SK-N-DZ (cell line): ENCODE measurements around the gene CTNNAL1.
A peak's percentile ranks its signal among the peaks of the same experiment; 100 is the strongest.

ENCODE experiments used
- DNase-seq: peaks from one replicate; pipeline ENCODE4 v3.0.0-alpha.2; 2015; ENCODE audit warnings: low spot score

The CTNNAL1 gene

GRCh38 chr9:109028457-109028856 is 15.2 kb upstream of the CTNNAL1 start:
- no peak for DNase-seq

DNA sequence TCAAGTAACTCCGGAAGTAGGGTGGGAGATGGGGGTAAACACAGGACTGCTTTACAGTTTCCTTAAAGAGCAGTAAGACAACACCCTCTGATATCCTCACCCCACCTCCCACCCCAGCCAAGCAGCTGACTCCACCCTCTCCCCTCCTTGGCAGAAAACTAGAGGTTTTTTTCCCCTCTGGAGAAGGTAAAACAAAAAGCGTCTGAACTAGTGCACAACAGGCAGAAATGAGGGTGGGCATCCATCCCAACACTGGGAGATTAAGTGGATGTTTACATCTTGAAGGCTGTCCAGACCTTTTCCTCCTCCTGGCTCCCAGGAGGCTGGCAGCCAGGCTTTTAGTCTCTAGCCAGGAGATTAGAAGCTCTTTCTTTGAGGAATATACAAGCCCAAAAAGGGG is 13.9 kb upstream of the CTNNAL1 start:
- no peak for DNase-seq

GRCh38 chr9:109026306-109026705 is 13.0 kb upstream of the CTNNAL1 start:
- no peak for DNase-seq

- no peak for DNase-seq
Observed at GRCh38 chr9:109022873-109023272, 9.6 kb upstream of the CTNNAL1 start.

GRCh38 chr9:109020581-109021511 is 7.5 kb upstream of the CTNNAL1 start:
- DNase-seq, result no peak

GRCh38 chr9:109020113-109020512 is 6.8 kb upstream of the CTNNAL1 start:
- no peak for DNase-seq

DNA sequence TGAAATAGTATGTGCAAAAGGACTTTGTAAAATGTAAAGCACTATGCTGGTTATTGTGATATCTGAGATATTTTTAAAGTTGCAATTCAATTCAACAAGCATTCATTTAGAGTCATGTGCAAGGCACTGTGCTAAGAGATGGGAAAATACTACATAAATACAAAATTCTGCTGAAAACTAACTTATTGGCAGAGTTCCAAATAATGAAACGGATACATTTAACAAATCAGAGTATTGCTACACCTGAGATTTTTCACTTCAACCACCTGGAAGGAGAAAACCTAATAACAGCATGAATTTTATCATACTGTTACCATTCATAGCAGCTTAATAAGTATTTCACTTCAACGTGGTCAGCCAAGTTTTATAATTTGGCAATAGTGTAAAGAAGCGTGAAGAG is 6.1 kb upstream of the CTNNAL1 start:
- DNase-seq, result no peak

- no peak for DNase-seq
Observed at GRCh38 chr9:109017493-109017892, 4.2 kb upstream of the CTNNAL1 start.

DNA sequence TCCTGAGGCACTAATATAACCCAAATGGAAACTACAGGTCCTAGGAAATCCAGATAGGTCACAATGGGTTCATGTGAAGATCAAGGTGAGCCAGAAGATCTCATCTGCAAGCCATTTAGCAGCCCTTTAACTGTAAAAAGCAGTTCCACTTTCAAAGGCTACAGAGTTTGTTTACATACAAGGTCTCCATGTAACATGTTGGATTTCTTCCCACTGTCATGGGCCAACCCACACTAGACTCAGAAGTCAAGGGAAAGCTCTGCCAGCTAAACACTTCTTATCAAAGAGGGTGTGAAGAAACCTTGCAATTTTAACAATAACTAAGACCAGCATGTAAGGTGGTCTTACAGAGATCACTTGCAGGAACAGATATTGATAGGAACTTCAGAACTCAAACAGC is 3.8 kb upstream of the CTNNAL1 start:
- no peak for DNase-seq

- DNase-seq, result no peak
Observed at GRCh38 chr9:109016132-109016531, 2.8 kb upstream of the CTNNAL1 start.

DNA sequence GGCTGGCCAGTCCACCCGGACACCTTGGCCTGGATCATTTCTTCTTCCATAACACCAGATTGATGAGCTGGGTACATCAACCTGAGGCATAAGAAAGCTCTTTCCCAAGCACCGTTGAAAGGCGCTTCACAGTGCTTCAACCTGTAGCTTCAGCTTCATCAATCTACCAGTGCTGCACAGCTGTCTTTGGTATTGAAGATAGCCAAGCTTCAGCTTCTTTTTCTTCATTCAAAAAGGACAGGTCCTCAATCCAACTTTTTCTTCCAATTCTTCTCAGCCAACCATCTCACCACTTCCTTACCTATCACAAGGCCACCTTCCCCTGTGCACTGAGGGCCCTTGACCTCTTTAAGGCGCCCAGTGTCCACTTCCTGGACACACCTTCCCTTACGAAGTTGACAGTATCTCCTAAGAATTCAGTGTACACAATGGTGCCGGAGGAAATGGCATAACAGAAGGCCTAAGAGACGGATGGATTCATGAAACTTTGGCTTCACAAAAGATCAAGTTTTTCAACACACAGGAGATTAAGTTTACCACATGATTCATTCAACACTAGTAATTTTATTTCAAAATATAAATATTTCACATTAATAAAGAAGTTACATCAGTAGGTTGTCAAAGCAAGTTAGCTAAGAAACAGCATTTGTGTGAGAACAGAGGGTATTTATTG is 1.4 kb upstream of the CTNNAL1 start:
- DNase-seq, result no peak

GRCh38 chr9:109013679-109014607 is 644 bp upstream of the CTNNAL1 start:
- DNase-seq, result peak; percentile 87

GRCh38 chr9:109012009-109012875 is 1.1 kb downstream of the CTNNAL1 start:
- DNase-seq, result peak; percentile 53

GRCh38 chr9:109011231-109011671 is 2.0 kb downstream of the CTNNAL1 start:
- DNase-seq, result no peak

DNA sequence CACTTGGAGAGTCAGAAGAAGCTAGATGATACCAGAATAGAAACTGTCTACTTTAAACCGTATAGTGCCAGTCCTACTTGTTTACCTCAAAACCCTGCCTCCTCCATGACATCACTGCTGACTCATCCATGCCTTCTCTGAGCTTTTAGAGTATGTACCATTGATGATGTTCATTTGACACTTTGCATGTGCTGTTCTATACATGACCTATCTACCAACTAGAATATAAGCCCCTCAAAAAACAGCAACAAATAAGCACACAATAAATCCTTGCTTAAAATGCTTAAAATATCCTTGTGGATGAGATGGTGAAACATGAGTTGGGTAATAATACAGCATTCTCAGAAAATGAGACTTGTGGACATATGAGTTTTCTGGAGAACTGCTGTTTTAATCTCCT is 2.6 kb downstream of the CTNNAL1 start:
- no peak for DNase-seq

DNA sequence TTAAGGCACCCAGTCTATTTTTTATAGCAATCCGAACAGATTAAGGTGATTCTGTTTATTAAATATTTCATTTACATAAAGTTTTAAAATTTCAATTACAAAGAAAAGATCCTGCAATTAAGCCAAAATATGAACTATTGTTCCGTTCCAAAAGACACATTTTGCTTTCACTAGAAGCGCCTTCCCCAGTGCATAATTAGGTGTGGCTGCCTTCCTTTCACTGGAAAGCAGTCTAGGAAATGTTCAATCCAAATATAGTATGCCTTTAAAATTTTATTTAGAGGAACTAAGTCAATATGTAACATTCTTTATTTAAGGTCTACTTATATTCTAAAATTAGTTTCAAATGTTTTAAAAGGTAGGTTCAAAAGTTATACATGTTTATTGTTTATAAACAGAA is 7.6 kb downstream of the CTNNAL1 start:
- DNase-seq, result no peak

- no peak for DNase-seq
Observed at GRCh38 chr9:109003116-109003515, 10.2 kb downstream of the CTNNAL1 start.

GRCh38 chr9:109002141-109002540 is 11.2 kb downstream of the CTNNAL1 start:
- no peak for DNase-seq

- no peak for DNase-seq
Observed at GRCh38 chr9:109001275-109001676, 12.0 kb downstream of the CTNNAL1 start.

- DNase-seq, result no peak
Observed at GRCh38 chr9:108997112-108997511, 16.2 kb downstream of the CTNNAL1 start.

DNA sequence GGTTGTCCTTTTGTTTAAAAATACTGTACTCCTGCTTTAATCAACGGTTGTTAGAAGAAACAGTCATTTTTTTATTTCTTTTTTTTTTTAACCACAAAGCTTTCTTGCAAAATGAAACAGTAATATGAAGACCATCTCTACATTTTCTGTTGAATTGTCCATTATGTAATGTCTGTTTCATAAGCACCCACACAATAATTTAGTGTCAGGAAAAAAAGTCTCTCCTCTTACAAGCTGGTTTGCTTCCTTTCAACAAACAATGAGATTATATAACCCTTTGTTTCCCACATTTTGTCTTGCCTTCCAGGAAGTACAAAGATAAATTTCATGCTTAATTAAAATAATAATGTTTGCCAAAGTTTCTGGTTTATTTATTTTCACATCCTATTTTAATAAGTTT is 16.7 kb downstream of the CTNNAL1 start:
- DNase-seq, result no peak
